Kidney (tissue), 14 donors: ENCODE data around the gene MT1H. TPM values are rescaled to one million over a fixed set of nuclear protein-coding genes. Genes with fewer than 3 reads are reported as not detected.

ENCODE experiments used
- DNase-seq, 5 donors: peaks; one replicate each; pipeline ENCODE4 v3.0.0-alpha.2; 2013 to 2020
- FAIRE-seq: peaks from 2 replicates; lab custom pipeline; 2012; peaks lifted over from hg19 to GRCh38; lab: Jason Lieb, UNC
- H3K27ac ChIP-seq, 2 donors: one replicate each; pipeline ENCODE4 v1.7.0; 2013; ENCODE audit warnings: low read depth in 2 of 2, low read length in 2 of 2, inconsistent platforms in 1 of 2
- H3K27me3 ChIP-seq: one replicate; pipeline ENCODE4 v1.7.1; 2013; ENCODE audit warnings: low read length, inconsistent platforms; ENCODE audit not compliant: control insufficient read depth, insufficient read depth
- H3K36me3 ChIP-seq, 3 donors: one replicate each; pipeline versions ENCODE4 v1.7.0 to v1.7.1; 2013; ENCODE audit warnings: low read length in 3 of 3, control low read depth in 1 of 3, inconsistent platforms in 1 of 3; ENCODE audit not compliant: insufficient read depth in 3 of 3, control insufficient read depth in 2 of 3
- H3K4me1 ChIP-seq, 3 donors: one replicate each; pipeline versions ENCODE4 v1.7.0 to v1.7.1; 2013; ENCODE audit warnings: low read length in 3 of 3, inconsistent platforms in 1 of 3, low read depth in 1 of 3; ENCODE audit not compliant: control insufficient read depth in 2 of 3, insufficient read depth in 2 of 3
- H3K4me3 ChIP-seq, 3 donors: one replicate each; pipeline versions ENCODE4 v1.7.0 to v1.8.1; 2013; ENCODE audit warnings: low read length in 3 of 3, control low read depth in 1 of 3, inconsistent platforms in 1 of 3
- H3K9ac ChIP-seq, 3 donors: one replicate each; pipeline versions ENCODE4 v1.7.0 to v1.7.1; 2013; ENCODE audit warnings: low read length in 3 of 3, control low read depth in 1 of 3, inconsistent platforms in 1 of 3
- H3K9me3 ChIP-seq, 3 donors: one replicate each; pipeline versions ENCODE4 v1.7.0 to v1.7.1; 2013; ENCODE audit warnings: low read length in 3 of 3, control low read depth in 1 of 3, inconsistent platforms in 1 of 3; ENCODE audit not compliant: control insufficient read depth in 2 of 3, insufficient read depth in 1 of 3
- CTCF ChIP-seq: IDR thresholded peaks from 3 replicates; pipeline ENCODE4 v1.5.1; 2012; ENCODE audit warnings: mild to moderate bottlenecking, moderate library complexity, borderline replicate concordance; ENCODE audit not compliant: insufficient read depth; ENCODE audit errors: extremely low read depth
- intact Hi-C: fragments of 100-400 bp; cut with DNase I; formaldehyde crosslinking; loops from one replicate; pipeline ENCODE4 v1.11.1; 2022
- polyA plus RNA-seq: library from polyadenylated mRNA; stranded (reverse); fragments of 350-450 nt; fragmentation: Illumina TruSeq; extraction: RNeasy Lipid Tissue Mini Kit (QIAGEN cat#74804); gene quantifications from one replicate; pipeline ENCODE4 v1.2.3, GENCODE V29; 2014; ENCODE audit warnings: low read depth, low replicate concordance; ENCODE audit not compliant: insufficient read depth
- total RNA-seq: library from RNA; stranded (reverse); fragmentation: NEBNext Ultra II Directional; extraction: Animal tissue kit (Norgen Biotek cat#: 25700); gene quantifications from one replicate; pipeline ENCODE4 v1.2.1, GENCODE V29; 2021
- donor health status: control.
- donor health status: control.
- donor health status: control.
- donor health status: control.
- donor health status: control.
- donor health status: DM: yes; HTN: yes; CAD: no.
- donor health status: Normal renal cell carcinoma (clear cell type).

The MT1H gene
- total and polyA plus RNA-seq, 2 donors from 2014 or later = 4.4 to 606 TPM

GRCh38 chr16:56691885-56692284 lies 22.3 kb downstream of the MT1H start:
- intact Hi-C loops = no loop called here
- peaks cover 0 to 1% (median 0%) of the 10 kb centered on the region in 3 donors for H3K9me3 ChIP-seq
- no peaks in the 10 kb centered on the region for H3K36me3 ChIP-seq
- TF ChIP-seq CTCF = no peak
- no peak overlapping the region for H3K4me3 ChIP-seq
- H3K27ac ChIP-seq = no peak overlapping the region
- H3K27me3 ChIP-seq = no peaks in the 10 kb centered on the region
- FAIRE-seq (no peak), DNase-seq (peak in 4 of 5 donors; percentile 32 to 72 (median 45))
- H3K4me1 ChIP-seq = no peaks in the 10 kb centered on the region
- no peak overlapping the region for H3K9ac ChIP-seq

- Histone ChIP-seq H3K4me1 (no peaks in the 10 kb centered on the region), H3K36me3 (no peaks in the 10 kb centered on the region), H3K27me3 (no peaks in the 10 kb centered on the region), H3K9ac (no peak overlapping the region), H3K9me3 (peaks cover 0 to 1% (median 0%) of the 10 kb centered on the region in 3 donors), H3K27ac (no peak overlapping the region), H3K4me3 (no peak overlapping the region)
- TF ChIP-seq CTCF = no peak
- FAIRE-seq (no peak), DNase-seq (no peak)
- intact Hi-C loops = no loop called here
Measured at GRCh38 chr16:56695246-56695645, 25.6 kb downstream of the MT1H start.

GRCh38 chr16:56697456-56698155 lies 28.0 kb downstream of the MT1H start:
- no peak for TF ChIP-seq CTCF
- Histone ChIP-seq H3K9ac (no peak overlapping the region), H3K9me3 (no peaks in the 10 kb centered on the region), H3K27ac (no peak overlapping the region), H3K27me3 (no peaks in the 10 kb centered on the region), H3K36me3 (no peaks in the 10 kb centered on the region), H3K4me3 (no peak overlapping the region), H3K4me1 (no peaks in the 10 kb centered on the region)
- intact Hi-C loops = no loop called here
- FAIRE-seq (no peak), DNase-seq (no peak)
